Mesenchymal stem cell (in vitro differentiated cells and primary cell): ENCODE measurements around the gene GRM6.

Experiments used
- DNase-seq: peaks from one replicate; pipeline ENCODE4 v3.0.0-alpha.2; 2013
- H2AFZ ChIP-seq: one replicate; pipeline ENCODE4 v1.6.1; 2013; ENCODE audit warnings: low read depth, mild to moderate bottlenecking, control low read depth, inconsistent platforms, low read length, moderate library complexity
- H2AK5ac ChIP-seq: 2 replicates; pipeline ENCODE4 v1.6.1; 2013; ENCODE audit warnings: low read length, moderate library complexity, mild to moderate bottlenecking, inconsistent platforms; ENCODE audit not compliant: severe bottlenecking
- H2BK120ac ChIP-seq: one replicate; pipeline ENCODE4 v1.6.1; 2013; ENCODE audit warnings: low read depth, mild to moderate bottlenecking, inconsistent platforms, low read length, moderate library complexity
- H2BK12ac ChIP-seq, 2 experiments: one replicate each; pipeline ENCODE4 v1.6.1; 2013; ENCODE audit warnings: inconsistent platforms in 2 of 2, low read length in 2 of 2, mild to moderate bottlenecking in 2 of 2, moderate library complexity in 2 of 2, control low read depth in 1 of 2
- H2BK15ac ChIP-seq: one replicate; pipeline ENCODE4 v1.6.1; 2013; ENCODE audit warnings: mild to moderate bottlenecking, low read depth, inconsistent platforms; ENCODE audit not compliant: poor library complexity, severe bottlenecking
- H2BK5ac ChIP-seq: 2 replicates; pipeline ENCODE4 v1.6.1; 2013; ENCODE audit warnings: low read depth, mild to moderate bottlenecking, low read length, control low read depth, inconsistent platforms; ENCODE audit not compliant: poor library complexity, severe bottlenecking
- H3K14ac ChIP-seq, 2 experiments: one replicate each; pipeline ENCODE4 v1.6.1; 2013; ENCODE audit warnings: inconsistent platforms in 2 of 2, low read length in 2 of 2, control low read depth in 1 of 2, mild to moderate bottlenecking in 1 of 2, moderate library complexity in 1 of 2
- H3K18ac ChIP-seq, 2 experiments: one replicate each; pipeline ENCODE4 v1.6.1; 2013; ENCODE audit warnings: inconsistent platforms in 2 of 2, low read length in 2 of 2, control low read depth in 1 of 2, low read depth in 1 of 2, mild to moderate bottlenecking in 1 of 2
- H3K23ac ChIP-seq, 2 experiments: one replicate each; pipeline ENCODE4 v1.6.1; 2013; ENCODE audit warnings: inconsistent platforms in 2 of 2, low read length in 2 of 2, mild to moderate bottlenecking in 2 of 2, moderate library complexity in 2 of 2, control low read depth in 1 of 2
- H3K27ac ChIP-seq: 2 replicates; pipeline ENCODE4 v1.5.1; 2013; ENCODE audit warnings: mild to moderate bottlenecking, moderate library complexity, low read length, control low read depth, inconsistent platforms; ENCODE audit not compliant: poor library complexity, severe bottlenecking
- H3K27me3 ChIP-seq, 2 experiments: 2 replicates each; pipeline versions ENCODE4 v1.6.1 to v1.7.0; 2013; ENCODE audit warnings: low read length in 2 of 2, mild to moderate bottlenecking in 2 of 2, moderate library complexity in 2 of 2, control low read depth in 1 of 2, inconsistent platforms in 1 of 2; ENCODE audit not compliant: control insufficient read depth in 1 of 2, insufficient read depth in 1 of 2
- H3K36me3 ChIP-seq, 2 experiments: 2 replicates each; pipeline versions ENCODE4 v1.6.1 to v1.7.0; 2013; ENCODE audit warnings: low read length in 2 of 2, control low read depth in 1 of 2, inconsistent platforms in 1 of 2, low read depth in 1 of 2, mild to moderate bottlenecking in 1 of 2; ENCODE audit not compliant: insufficient read depth in 2 of 2, control insufficient read depth in 1 of 2
- H3K4ac ChIP-seq, 2 experiments: one replicate each; pipeline ENCODE4 v1.6.1; 2013; ENCODE audit warnings: inconsistent platforms in 2 of 2, low read length in 2 of 2, mild to moderate bottlenecking in 2 of 2, moderate library complexity in 2 of 2, control low read depth in 1 of 2, low read depth in 1 of 2
- H3K4me1 ChIP-seq: 2 replicates; pipeline ENCODE4 v1.6.1; 2013; ENCODE audit warnings: low read depth, low read length, control low read depth; ENCODE audit not compliant: control insufficient read depth, insufficient read depth
- H3K4me2 ChIP-seq: 2 replicates; pipeline ENCODE4 v1.6.1; 2013; ENCODE audit warnings: low read length, mild to moderate bottlenecking, inconsistent platforms; ENCODE audit not compliant: poor library complexity, severe bottlenecking
- H3K4me3 ChIP-seq, 2 experiments: 2 replicates each; pipeline versions ENCODE4 v1.5.1 to v1.7.0; 2013; ENCODE audit warnings: low read length in 2 of 2, mild to moderate bottlenecking in 2 of 2, control low read depth in 1 of 2, low read depth in 1 of 2; ENCODE audit not compliant: insufficient read depth in 1 of 2
- H3K79me1 ChIP-seq: replicated peaks from 2 replicates; pipeline ENCODE4 v1.6.1; 2013; ENCODE audit warnings: mild to moderate bottlenecking, control low read depth, low read length, inconsistent platforms; ENCODE audit not compliant: poor library complexity, severe bottlenecking
- H3K9ac ChIP-seq: 2 replicates; pipeline ENCODE4 v1.7.0; 2013; ENCODE audit warnings: mild to moderate bottlenecking, low read length, moderate library complexity
- H3K9me3 ChIP-seq: 2 replicates; pipeline ENCODE4 v1.7.0; 2013; ENCODE audit warnings: mild to moderate bottlenecking, low read length; ENCODE audit not compliant: control insufficient read depth
- H4K8ac ChIP-seq: one replicate; pipeline ENCODE4 v1.6.1; 2013; ENCODE audit warnings: inconsistent platforms, mild to moderate bottlenecking, low read length, moderate library complexity
- H4K91ac ChIP-seq: one replicate; pipeline ENCODE4 v1.6.1; 2013; ENCODE audit warnings: mild to moderate bottlenecking, low read length, inconsistent platforms
- WGBS: methylation state at CpG from one replicate; pipeline ENCODE4 v1.1.7; 2013; ENCODE audit warnings: mixed read lengths; 5-methylcytosine and 5-hydroxymethylcytosine counted together

GRM6 gene

GRCh38 chr5:179008667-179009066, 13.5 kb upstream of the GRM6 start:
- no peak overlapping the region for H3K18ac ChIP-seq
- H3K4me1 ChIP-seq, result no peaks in the 10 kb centered on the region
- no peak overlapping the region for H4K8ac ChIP-seq
- no peaks in the 10 kb centered on the region for H3K27me3 ChIP-seq
- H2BK15ac ChIP-seq, result no peak overlapping the region
- H3K27ac ChIP-seq, result no peak overlapping the region
- no CpG with 5 or more reads among the region's 1 CpG for WGBS
- H3K4me3 ChIP-seq, result no peak overlapping the region
- H2AK5ac ChIP-seq, result no peak overlapping the region
- H2BK5ac ChIP-seq, result no peak overlapping the region
- no peak overlapping the region for H3K4me2 ChIP-seq
- H3K79me1 ChIP-seq, result no peaks in the 10 kb centered on the region
- H2AFZ ChIP-seq, result no peak overlapping the region
- H3K9ac ChIP-seq, result no peak overlapping the region
- no peak for DNase-seq
- no peak overlapping the region for H3K23ac ChIP-seq
- no peak overlapping the region for H4K91ac ChIP-seq
- H2BK120ac ChIP-seq, result no peak overlapping the region
- no peak overlapping the region for H3K14ac ChIP-seq
- no peak overlapping the region for H3K4ac ChIP-seq
- H3K36me3 ChIP-seq, result no peaks in the 10 kb centered on the region
- H3K9me3 ChIP-seq, result peaks cover 46% of the 10 kb centered on the region
- H2BK12ac ChIP-seq, result no peak overlapping the region

GRCh38 chr5:179006564-179006963, 11.4 kb upstream of the GRM6 start:
- DNase-seq, result no peak
- Histone ChIP-seq H2BK15ac (no peak overlapping the region), H3K18ac (no peak overlapping the region), H4K8ac (no peak overlapping the region), H3K36me3 (no peaks in the 10 kb centered on the region), H2AFZ (no peak overlapping the region), H2BK12ac (no peak overlapping the region), H3K4ac (no peak overlapping the region), H3K14ac (no peak overlapping the region), H3K4me3 (no peak overlapping the region), H3K9me3 (peaks cover 49% of the 10 kb centered on the region), H3K9ac (no peak overlapping the region), H2BK5ac (no peak overlapping the region), H3K27ac (no peak overlapping the region), H2AK5ac (no peak overlapping the region), H3K23ac (no peak overlapping the region), H3K27me3 (no peaks in the 10 kb centered on the region), H2BK120ac (no peak overlapping the region), H3K79me1 (no peaks in the 10 kb centered on the region), H3K4me1 (no peaks in the 10 kb centered on the region), H4K91ac (no peak overlapping the region), H3K4me2 (no peak overlapping the region)
- WGBS, result 100% methylated on average over 2 of the region's 2 CpGs

GRCh38 chr5:178998441-178998840, 3.3 kb upstream of the GRM6 start:
- Histone ChIP-seq H3K27me3 (peaks cover 5 to 12% of the 10 kb centered on the region in 2 experiments), H2BK12ac (no peak overlapping the region), H3K27ac (no peak overlapping the region), H3K4me3 (no peak overlapping the region), H3K4me1 (peaks cover 2% of the 10 kb centered on the region), H3K14ac (no peak overlapping the region), H3K4me2 (no peak overlapping the region), H2AFZ (no peak overlapping the region), H2BK5ac (no peak overlapping the region), H3K18ac (no peak overlapping the region), H3K9ac (no peak overlapping the region), H3K79me1 (no peaks in the 10 kb centered on the region), H2AK5ac (no peak overlapping the region), H3K4ac (no peak overlapping the region), H2BK15ac (no peak overlapping the region), H4K8ac (no peak overlapping the region), H2BK120ac (no peak overlapping the region), H3K9me3 (peaks cover 39% of the 10 kb centered on the region), H3K36me3 (no peaks in the 10 kb centered on the region), H3K23ac (no peak overlapping the region), H4K91ac (no peak overlapping the region)
- no peak for DNase-seq
- WGBS, result 89% methylated on average over 13 of the region's 13 CpGs

GRCh38 chr5:178997191-178997590, 2.1 kb upstream of the GRM6 start:
- WGBS, result 69% methylated on average over 6 of the region's 6 CpGs

More at GRCh38 chr5:178997191-178997590, 2.1 kb upstream of the GRM6 start:
- H2BK5ac ChIP-seq, result no peak overlapping the region
- H3K4ac ChIP-seq, result no peak overlapping the region
- H3K23ac ChIP-seq, result no peak overlapping the region
- peaks cover 2% of the 10 kb centered on the region for H3K4me1 ChIP-seq
- H4K8ac ChIP-seq, result no peak overlapping the region
- no peak overlapping the region for H2BK15ac ChIP-seq
- no peak for DNase-seq
- H3K36me3 ChIP-seq, result no peaks in the 10 kb centered on the region
- peaks cover 30% of the 10 kb centered on the region for H3K9me3 ChIP-seq
- H2BK12ac ChIP-seq, result no peak overlapping the region
- H3K4me3 ChIP-seq, result no peak overlapping the region
- H2AK5ac ChIP-seq, result no peak overlapping the region
- H3K27ac ChIP-seq, result no peak overlapping the region
- H2BK120ac ChIP-seq, result no peak overlapping the region
- peaks cover 5 to 22% of the 10 kb centered on the region in 2 experiments for H3K27me3 ChIP-seq
- H2AFZ ChIP-seq, result no peak overlapping the region
- no peak overlapping the region for H3K4me2 ChIP-seq
- H3K79me1 ChIP-seq, result no peaks in the 10 kb centered on the region
- no peak overlapping the region for H3K14ac ChIP-seq
- no peak overlapping the region for H3K18ac ChIP-seq
- H4K91ac ChIP-seq, result no peak overlapping the region
- H3K9ac ChIP-seq, result no peak overlapping the region
